ENCODE measurements around the gene NDUFS7.

NDUFS7 gene

GRCh38 chr19:1383312-1384084 lies at the start of gene NDUFS7:
NDUFS7 (plus strand) TSS chr19:1383907; CDS start chr19:1383927, 20 bp downstream.
- peak; percentile 90 for DNase-seq (ENCODE audit: low read depth)

GRCh38 chr19:1336079-1336684 lies 47.5 kb upstream of the NDUFS7 start:
- no peak for DNase-seq (ENCODE audit: low read depth)

DNA sequence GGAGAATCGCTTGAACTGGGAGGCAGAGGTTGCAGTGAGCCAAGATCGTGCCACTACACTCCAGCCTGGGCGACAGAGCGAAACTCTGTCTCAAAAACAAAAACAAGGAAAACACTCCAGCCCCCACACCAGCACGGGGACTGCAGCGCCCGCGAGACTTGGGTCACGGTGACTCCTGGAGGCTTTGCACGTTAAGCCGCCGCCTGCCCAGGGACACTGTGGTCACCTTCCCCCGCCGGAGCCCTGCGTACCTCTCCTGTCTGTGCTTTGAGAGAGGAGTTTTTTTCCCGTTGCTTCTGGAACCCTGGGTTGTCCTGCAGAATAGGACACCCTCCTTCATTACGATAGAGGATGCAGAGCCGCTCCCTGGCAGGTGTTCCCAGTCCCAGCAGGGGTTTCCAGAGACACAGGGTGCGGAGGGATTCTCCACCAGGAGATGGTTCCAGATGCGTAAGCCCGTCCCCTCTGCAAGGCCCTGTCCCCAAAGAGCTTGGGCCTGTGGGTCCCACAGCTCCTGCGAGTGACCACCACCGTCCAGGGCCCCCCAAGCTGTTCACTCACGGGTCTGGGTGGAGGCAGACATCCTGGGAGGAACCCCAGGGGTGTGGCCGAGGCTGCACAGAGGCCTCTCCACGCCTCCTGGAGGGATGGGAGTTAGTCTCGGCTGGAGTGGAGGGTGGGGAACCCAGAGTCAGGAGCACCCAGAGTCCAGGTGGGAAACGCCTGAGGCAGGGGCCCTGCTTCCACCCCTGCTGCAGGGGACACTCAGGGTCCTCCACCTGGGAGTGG lies 42.8 kb upstream of the NDUFS7 start:
- no peak for DNase-seq (ENCODE audit: low read depth)

DNA sequence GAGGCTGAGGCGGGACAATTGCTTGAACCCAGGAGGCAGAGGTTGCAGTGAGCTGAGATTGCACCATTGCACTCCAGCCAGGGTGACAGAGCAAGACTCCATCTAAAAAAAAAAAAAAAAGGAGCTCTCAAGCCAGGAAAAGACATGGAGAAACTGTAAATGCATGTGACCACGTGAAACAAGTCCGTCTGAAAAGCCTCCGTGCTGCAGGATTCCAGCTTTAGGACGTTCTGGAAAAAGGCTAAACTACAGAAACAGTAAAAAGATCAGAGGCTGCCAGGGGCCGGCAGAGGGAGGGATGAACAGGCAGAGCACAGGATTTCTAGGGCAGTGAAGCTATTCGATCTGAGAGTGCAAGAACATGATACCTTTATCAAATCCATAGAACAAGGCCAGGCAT lies 40.7 kb upstream of the NDUFS7 start:
- DNase-seq (ENCODE audit: low read depth): no peak

- no peak for DNase-seq (ENCODE audit: low read depth)
Observed at GRCh38 chr19:1349211-1349610, 34.5 kb upstream of the NDUFS7 start.

DNA sequence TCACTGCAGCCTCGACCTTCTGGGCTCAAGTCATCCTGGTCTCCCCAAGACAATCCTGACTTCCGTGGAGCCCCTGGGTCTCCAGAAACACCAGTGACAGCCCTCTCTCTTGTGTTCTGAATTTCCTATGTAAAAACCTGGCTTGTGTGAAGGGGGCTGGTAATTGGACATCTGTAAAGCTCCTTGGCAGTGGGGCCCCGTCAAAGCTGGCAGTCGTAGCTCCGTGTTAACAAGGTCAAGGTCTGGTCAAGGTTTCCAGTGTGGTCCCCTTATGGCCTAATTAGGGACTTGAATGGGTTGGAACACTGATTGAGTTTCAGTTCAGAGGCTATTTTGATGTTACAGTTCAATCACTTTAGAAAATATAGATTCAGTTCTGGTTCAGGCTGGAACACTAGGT lies 32.8 kb upstream of the NDUFS7 start:
- no peak for DNase-seq (ENCODE audit: low read depth)

GRCh38 chr19:1351381-1351851 lies 32.3 kb upstream of the NDUFS7 start:
- no peak for DNase-seq (ENCODE audit: low read depth)

- no peak for DNase-seq (ENCODE audit: low read depth)
Observed at GRCh38 chr19:1353144-1353543, 30.6 kb upstream of the NDUFS7 start.

DNA sequence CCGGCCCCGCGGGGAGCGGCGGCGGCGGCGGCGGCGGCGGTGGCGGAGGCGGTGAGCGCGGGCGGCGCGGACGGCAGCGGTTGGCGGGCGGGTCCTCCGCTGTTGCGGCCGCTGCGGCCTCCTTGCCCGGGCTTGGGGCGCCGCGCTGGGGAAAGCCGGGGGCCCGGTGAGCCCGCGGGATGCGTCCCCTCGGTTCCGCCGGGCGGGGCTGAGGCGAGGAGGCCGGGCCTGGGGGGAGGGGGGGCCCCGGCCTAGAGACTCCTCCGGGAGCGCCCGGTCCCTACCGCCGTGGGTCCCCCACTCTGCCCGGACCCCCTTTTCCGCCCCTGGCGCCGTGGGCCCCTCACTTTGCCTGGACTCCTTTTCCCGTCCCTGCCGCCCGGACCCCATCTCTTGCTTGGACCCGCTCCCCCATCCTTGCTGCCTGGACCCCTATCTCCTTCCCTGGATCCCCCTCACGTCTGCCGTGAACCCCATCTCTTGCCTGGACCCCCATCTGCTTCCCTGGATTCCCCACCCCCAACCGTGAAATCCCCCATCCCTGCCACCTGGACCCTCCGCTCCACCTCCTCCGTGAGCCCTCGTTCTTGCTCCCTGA lies 28.6 kb upstream of the NDUFS7 start:
- no peak for DNase-seq (ENCODE audit: low read depth)

- DNase-seq (ENCODE audit: low read depth): no peak
Observed at GRCh38 chr19:1355568-1356507, 27.9 kb upstream of the NDUFS7 start.

DNA sequence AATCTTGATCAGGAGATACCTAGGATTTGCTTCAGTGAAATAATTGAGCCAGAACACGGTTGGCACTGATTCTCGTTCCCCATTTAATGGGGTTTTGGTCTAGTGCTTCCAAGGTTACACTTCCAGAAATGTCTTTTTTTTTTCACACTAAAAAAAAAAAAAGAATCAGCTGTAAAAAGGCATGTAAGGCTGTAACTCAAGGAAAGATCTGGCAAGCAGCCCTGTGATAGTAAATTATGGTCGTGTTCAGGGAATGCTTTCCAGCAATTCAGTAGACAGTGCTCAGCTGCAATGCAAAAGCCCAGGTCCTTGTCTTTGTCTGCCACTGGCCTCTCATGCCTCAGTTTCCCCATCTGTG lies 27.2 kb upstream of the NDUFS7 start:
- no peak for DNase-seq (ENCODE audit: low read depth)

- DNase-seq (ENCODE audit: low read depth): no peak
Observed at GRCh38 chr19:1357531-1358109, 26.1 kb upstream of the NDUFS7 start.

DNA sequence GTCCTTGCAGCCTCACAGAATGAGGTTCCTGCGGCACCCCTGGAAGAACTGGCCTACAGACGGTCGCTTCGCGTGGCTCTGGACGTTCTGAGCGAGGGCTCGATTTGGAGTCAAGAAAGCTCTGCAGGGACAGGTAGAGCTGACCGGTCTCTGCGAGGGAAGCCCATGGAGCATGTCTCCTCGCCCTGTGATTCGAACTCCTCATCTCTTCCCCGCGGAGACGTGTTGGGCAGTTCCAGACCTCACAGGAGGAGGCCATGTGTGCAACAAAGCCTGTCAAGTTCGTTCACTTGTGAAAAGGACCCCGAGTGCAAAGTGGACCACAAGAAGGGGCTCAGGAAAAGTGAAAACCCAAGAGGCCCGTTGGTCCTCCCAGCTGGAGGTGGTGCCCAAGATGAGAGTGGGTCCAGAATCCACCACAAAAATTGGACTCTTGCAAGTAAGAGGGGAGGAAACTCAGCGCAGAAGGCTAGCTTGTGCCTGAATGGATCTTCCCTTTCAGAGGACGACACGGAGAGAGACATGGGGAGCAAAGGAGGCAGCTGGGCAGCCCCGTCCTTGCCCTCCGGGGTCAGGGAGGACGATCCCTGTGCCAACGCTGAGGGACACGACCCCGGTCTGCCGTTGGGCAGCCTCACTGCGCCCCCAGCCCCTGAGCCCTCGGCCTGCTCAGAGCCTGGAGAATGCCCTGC lies 23.4 kb upstream of the NDUFS7 start:
- no peak for DNase-seq (ENCODE audit: low read depth)

DNA sequence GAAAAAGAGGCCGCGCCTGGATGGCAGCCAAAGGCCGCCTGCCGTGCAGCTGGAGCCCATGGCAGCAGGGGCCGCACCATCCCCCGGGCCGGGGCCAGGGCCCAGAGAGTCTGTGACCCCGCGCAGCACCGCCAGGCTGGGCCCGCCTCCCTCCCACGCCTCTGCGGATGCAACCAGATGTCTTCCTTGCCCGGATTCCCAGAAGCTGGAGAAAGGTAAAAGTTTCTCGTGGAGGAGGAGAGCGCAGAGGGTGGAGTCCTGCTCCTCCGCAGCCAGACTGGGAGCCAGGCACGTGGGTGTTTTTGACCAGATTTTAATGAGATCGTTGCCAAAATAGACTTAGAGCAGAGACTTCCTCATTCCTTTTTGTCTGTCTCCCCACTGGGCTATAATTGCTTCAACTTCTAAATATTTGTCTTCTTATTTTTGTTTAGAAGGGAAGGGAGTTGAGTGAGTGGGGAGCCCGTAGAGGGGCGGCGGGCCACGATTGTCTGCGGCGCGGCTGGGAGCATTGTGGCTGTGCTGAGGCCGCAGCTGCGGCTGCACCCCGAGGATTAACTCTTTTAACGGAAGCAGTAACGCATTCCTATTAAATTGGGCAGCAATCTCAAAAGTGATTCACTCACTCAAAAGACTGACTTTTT lies 22.8 kb upstream of the NDUFS7 start:
- peak; percentile 73 for DNase-seq (ENCODE audit: low read depth)

GRCh38 chr19:1361601-1362386 lies 21.9 kb upstream of the NDUFS7 start:
- DNase-seq (ENCODE audit: low read depth): peak; percentile 80

DNA sequence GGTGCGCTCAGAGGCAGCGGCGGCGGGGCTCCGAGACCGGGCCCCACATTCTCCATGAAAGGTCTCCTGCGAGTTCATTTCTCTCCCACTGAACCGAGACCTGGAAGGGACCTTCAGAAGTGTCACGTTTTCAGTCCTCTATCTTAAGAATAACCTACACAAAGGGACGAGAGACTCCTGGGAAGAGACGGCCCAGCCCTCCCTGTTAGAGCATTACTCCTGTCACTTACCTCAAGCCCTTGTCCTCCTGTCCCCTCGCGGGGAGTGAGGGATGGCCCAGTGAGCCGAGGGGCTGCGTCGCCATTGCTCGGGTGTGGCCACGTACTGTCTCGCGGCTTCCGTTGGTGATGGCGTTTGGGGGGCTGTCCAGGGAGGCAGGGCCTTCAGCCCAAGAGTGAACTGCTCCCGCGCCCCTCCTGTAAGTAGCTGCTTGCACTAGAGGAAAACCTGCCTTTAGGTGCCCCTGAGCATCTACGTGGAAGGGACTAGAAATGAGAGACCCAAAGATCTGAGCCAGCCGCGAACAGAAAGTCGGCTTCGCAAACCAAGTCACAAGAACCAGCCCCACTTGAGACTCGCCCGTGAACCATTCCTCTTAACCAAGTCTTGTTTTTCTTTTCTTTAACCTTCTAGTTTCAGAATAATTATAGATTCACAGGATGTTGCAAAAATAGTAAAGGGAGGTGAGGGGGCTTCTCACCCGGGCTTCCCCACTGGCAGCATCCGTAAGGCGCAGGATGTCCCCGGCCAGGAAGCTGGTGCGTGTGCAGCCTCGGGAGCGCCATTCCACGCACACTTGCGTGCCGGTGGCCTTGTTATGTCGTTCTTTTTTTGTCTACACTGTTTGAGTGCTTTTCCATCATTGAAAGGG lies 21.1 kb upstream of the NDUFS7 start:
- DNase-seq (ENCODE audit: low read depth): no peak

DNA sequence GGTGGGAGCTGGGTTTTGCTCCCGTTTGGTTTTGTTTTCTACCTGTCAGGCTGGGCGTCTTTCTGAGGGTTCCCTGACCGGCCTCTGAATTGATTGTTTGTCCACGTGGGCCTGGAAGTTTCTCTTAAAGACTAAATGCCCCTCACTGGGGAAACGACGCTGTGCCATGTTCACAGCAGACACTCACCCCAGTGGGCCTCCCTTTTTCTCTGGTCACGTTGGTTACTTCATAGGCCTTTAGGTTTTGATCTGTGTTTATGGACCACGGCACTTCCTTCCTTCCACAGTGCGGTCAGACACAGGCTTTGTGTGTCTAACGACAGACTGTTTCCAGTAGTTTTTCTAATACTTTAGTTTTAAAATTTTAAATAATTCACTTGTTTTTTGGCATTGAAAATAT lies 20.1 kb upstream of the NDUFS7 start:
- DNase-seq (ENCODE audit: low read depth): no peak

DNA sequence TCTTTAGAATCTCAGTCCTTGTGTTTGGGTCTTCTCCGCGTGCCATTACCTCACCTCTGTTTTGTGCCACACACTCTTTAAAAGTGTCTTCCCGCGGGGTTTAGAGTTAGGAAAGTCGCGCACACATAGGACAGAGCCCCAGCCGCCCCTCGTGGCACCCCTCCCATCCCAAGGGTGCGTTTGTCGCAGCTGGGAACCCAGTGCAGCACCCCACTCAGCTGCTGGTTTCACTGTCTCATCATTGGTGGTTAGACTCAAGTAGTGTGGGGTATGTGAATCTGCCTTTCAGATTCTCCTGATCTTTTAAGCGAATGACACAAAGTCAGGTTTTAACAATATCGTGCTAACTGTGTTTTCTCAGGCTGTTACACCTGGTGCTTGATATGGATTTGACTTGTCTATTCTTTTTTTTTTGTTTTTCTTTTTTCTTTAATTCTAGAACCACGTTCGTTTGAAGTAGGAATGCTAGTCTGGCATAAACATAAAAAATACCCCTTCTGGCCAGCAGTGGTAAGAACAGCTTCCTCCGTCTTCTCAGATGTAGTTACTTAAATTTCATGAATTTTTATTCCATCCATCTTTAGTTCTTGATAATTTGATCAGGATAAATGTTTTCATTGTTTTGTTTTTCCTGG lies 19.5 kb upstream of the NDUFS7 start:
- DNase-seq (ENCODE audit: low read depth): no peak

Data from iris pigment epithelial cell (primary cell).